HepG2 (cell line): ENCODE data around the gene SHISAL2B. TPM values are rescaled to one million over a fixed set of nuclear protein-coding genes. Genes with fewer than 3 reads are reported as not detected.

Source experiments
- ATAC-seq: fragments of 200-7000 bp; cut with Tn5 transposase; 3 replicates; pipeline ENCODE4 v1.9.1; 2020; ENCODE audit warnings: mild to moderate bottlenecking, moderate library complexity
- BruUV-seq: library from RNA; stranded (reverse); fragments of 400-500 nt; replicated peaks from 2 replicates; lab custom pipeline; 2021; lab: Mats Ljungman, UMichigan
- CTCF ChIA-PET: fragments of 300-600 bp; formaldehyde crosslinking; extraction: SDS; loops from one replicate; lab custom pipeline; 2021; ENCODE audit warnings: low total read pairs, inconsistent platforms, low intra/inter-chr PET ratio; lab: Yijun Ruan, JAX
- POLR2A ChIA-PET: fragments of 350-600 bp; sonication (Branson Sonifier 250); formaldehyde crosslinking; loops from one replicate; lab custom pipeline; 2020; ENCODE audit warnings: antibody characterized with exemption, inconsistent platforms; lab: Yijun Ruan, JAX
- DNase-seq: peaks from one replicate; pipeline ENCODE4 v3.0.0-alpha.2; 2015; ENCODE audit warnings: low spot score
- FAIRE-seq: peaks from 3 replicates; lab custom pipeline; 2011; peaks lifted over from hg19 to GRCh38; lab: Jason Lieb, UNC
- H2AFZ ChIP-seq: one replicate; pipeline ENCODE4 v1.6.1; 2011; ENCODE audit warnings: low read length, inconsistent platforms
- H3K27ac ChIP-seq: fragments of 300-600 bp; 3 replicates; pipeline ENCODE4 v1.8.0; 2011; ENCODE audit warnings: mixed run types, mild to moderate bottlenecking, mixed read lengths, low read length, inconsistent platforms; ENCODE audit not compliant: insufficient read depth; ENCODE audit errors: extremely low read length
- H3K27me3 ChIP-seq, 2 experiments: fragments of 200-600 bp in 1 of 2; 2 replicates in 1 of 2; 3 replicates in 1 of 2; pipeline versions ENCODE4 v1.6.0 to v1.8.0; 2011; ENCODE audit warnings: low read length in 2 of 2, mild to moderate bottlenecking in 2 of 2, moderate library complexity in 2 of 2, inconsistent platforms in 1 of 2; ENCODE audit not compliant: insufficient read depth in 2 of 2, control insufficient read depth in 1 of 2
- H3K36me3 ChIP-seq, 2 experiments: fragments of 200-600 bp in 1 of 2; replicated peaks in 1 of 2; 2 replicates in 1 of 2; 3 replicates in 1 of 2; pipeline versions ENCODE4 v1.5.1 to v1.8.0; 2011; ENCODE audit warnings: low read length in 2 of 2, inconsistent platforms in 1 of 2; ENCODE audit not compliant: insufficient read depth in 2 of 2, control insufficient read depth in 1 of 2
- H3K4me1 ChIP-seq: 2 replicates; pipeline ENCODE4 v1.5.1; 2012; ENCODE audit warnings: low read length, inconsistent platforms; ENCODE audit not compliant: insufficient read depth
- H3K4me2 ChIP-seq: 2 replicates; pipeline ENCODE4 v1.6.0; 2011; ENCODE audit warnings: low read depth, low read length, inconsistent platforms
- H3K4me3 ChIP-seq, 3 experiments: fragments of 200-600 bp in 1 of 3; sonication (generic), shearing (Covaris generic) in 1 of 3; replicated peaks in 1 of 3; 2 replicates each; pipeline ENCODE4 v1.5.1; 2011 to 2016; ENCODE audit warnings: low read length in 3 of 3, inconsistent platforms in 2 of 3, low read depth in 2 of 3, mild to moderate bottlenecking in 2 of 3, control low read depth in 1 of 3, mixed read lengths in 1 of 3; ENCODE audit not compliant: insufficient read depth in 1 of 3
- H3K79me2 ChIP-seq: one replicate; pipeline ENCODE4 v1.6.1; 2011; ENCODE audit warnings: low read length, inconsistent platforms; ENCODE audit not compliant: insufficient read depth
- H3K9ac ChIP-seq: 2 replicates; pipeline ENCODE4 v1.6.0; 2011; ENCODE audit warnings: mild to moderate bottlenecking, low read depth, low read length, inconsistent platforms; ENCODE audit not compliant: insufficient read depth
- H3K9me3 ChIP-seq: 2 replicates; pipeline ENCODE4 v1.5.1; 2012; ENCODE audit warnings: mild to moderate bottlenecking, low read length
- H4K20me1 ChIP-seq: 2 replicates; pipeline ENCODE4 v1.6.0; 2011; ENCODE audit warnings: inconsistent platforms, mild to moderate bottlenecking, low read length, moderate library complexity; ENCODE audit not compliant: insufficient read depth
- HNRNPUL1 ChIP-seq: fragments of 200-400 bp; formaldehyde crosslinking; IDR thresholded peaks from 2 replicates; pipeline ENCODE4 v1.6.1; 2017; ENCODE audit warnings: low read depth, mild to moderate bottlenecking, low read length, moderate library complexity
- RFX3 ChIP-seq: IDR thresholded peaks from 2 replicates; pipeline ENCODE4 v1.6.1; 2016; ENCODE audit warnings: missing biosample characterization, missing genetic modification reagents
- TEAD3 ChIP-seq: optimal IDR thresholded peaks from 2 replicates; pipeline ENCODE3; 2016; ENCODE audit warnings: borderline replicate concordance
- WGBS: methylation state at CpG from one replicate; pipeline ENCODE4 v1.1.6; 2017; ENCODE audit warnings: low lambda C conversion rate; 5-methylcytosine and 5-hydroxymethylcytosine counted together
- in situ Hi-C: cut with HindIII; loops from 2 replicates; pipeline ENCODE4 v1.10.0; 2017; ENCODE audit warnings: low pct_unique_long_range_greater_than_20kb; ENCODE audit not compliant: extremely low pct_ligation_motif_present
- intact Hi-C: fragments of 100-400 bp; cut with micrococcal nuclease; formaldehyde crosslinking; loops from one replicate; pipeline ENCODE4 v1.10.0; 2022; ENCODE audit not compliant: unreplicated experiment
- polyA plus RNA-seq, 8 experiments: library from polyadenylated mRNA; depleted of rRNA in 3 of 8; stranded (reverse) in 7 of 8; unstranded in 1 of 8; fragments of >200 nt; fragmentation: Illumina TruSeq in 4 of 8; extraction: Trizol in 4 of 8; gene quantifications; 2 replicates each; pipeline versions ENCODE4 v1.2.1 to v1.2.3, GENCODE V29; 2011 to 2016; ENCODE audit warnings: low read depth in 4 of 8, missing spikeins in 1 of 8, mixed read lengths in 1 of 8; ENCODE audit not compliant: insufficient read depth in 1 of 8
- total RNA-seq, 5 experiments: library from RNA; depleted of rRNA; stranded (reverse); fragments of >200 nt; fragmentation: Illumina TruSeq; extraction: Trizol; gene quantifications; 2 replicates each; pipeline ENCODE4 v1.2.3, GENCODE V29; 2016; ENCODE audit warnings: low read depth in 1 of 5
- TF ChIP-seq, protein P1 (sequence below): sonication (generic); formaldehyde crosslinking; IDR thresholded peaks from 2 replicates; pipeline ENCODE4 v1.5.0; 2020; ENCODE audit warnings: mild to moderate bottlenecking, missing genetic modification reagents
- TF ChIP-seq, protein P2 (sequence below), 2 experiments: fragments of 450-650 bp in 1 of 2; sonication (generic) in 1 of 2; formaldehyde crosslinking; IDR thresholded peaks; 2 replicates each; pipeline versions ENCODE4 v1.5.0 to v1.8.0; 2020 to 2022; ENCODE audit warnings: mild to moderate bottlenecking in 1 of 2, missing genetic modification reagents in 1 of 2

The SHISAL2B gene
- total and polyA plus RNA-seq, 2 of the 13 experiments (the other 11 are each of a cell fraction or from before 2014, with no cell fraction given): not detected

GRCh38 chr5:64653766-64654560, 36.3 kb upstream of the SHISAL2B start (continued):
- TF ChIP-seq, protein P1, sequence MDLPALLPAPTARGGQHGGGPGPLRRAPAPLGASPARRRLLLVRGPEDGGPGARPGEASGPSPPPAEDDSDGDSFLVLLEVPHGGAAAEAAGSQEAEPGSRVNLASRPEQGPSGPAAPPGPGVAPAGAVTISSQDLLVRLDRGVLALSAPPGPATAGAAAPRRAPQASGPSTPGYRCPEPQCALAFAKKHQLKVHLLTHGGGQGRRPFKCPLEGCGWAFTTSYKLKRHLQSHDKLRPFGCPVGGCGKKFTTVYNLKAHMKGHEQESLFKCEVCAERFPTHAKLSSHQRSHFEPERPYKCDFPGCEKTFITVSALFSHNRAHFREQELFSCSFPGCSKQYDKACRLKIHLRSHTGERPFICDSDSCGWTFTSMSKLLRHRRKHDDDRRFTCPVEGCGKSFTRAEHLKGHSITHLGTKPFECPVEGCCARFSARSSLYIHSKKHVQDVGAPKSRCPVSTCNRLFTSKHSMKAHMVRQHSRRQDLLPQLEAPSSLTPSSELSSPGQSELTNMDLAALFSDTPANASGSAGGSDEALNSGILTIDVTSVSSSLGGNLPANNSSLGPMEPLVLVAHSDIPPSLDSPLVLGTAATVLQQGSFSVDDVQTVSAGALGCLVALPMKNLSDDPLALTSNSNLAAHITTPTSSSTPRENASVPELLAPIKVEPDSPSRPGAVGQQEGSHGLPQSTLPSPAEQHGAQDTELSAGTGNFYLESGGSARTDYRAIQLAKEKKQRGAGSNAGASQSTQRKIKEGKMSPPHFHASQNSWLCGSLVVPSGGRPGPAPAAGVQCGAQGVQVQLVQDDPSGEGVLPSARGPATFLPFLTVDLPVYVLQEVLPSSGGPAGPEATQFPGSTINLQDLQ (CRISPR knock-in tag): no peak
- TF ChIP-seq, all 625 proteins: peak for 7

- ATAC-seq (no peak), FAIRE-seq (no peak), DNase-seq (no peak)
- intact Hi-C loops: no loop called here
- Histone ChIP-seq H3K79me2 (no peaks in the 10 kb centered on the region), H3K9me3 (peaks cover 4% of the 10 kb centered on the region; the same call in 1 of the 2 replicates), H3K4me1 (peaks cover 16% of the 10 kb centered on the region), H4K20me1 (no peaks in the 10 kb centered on the region), H2AFZ (no peak overlapping the region), H3K9ac (no peak overlapping the region), H3K4me3 (no peak overlapping the region), H3K27ac (no peak overlapping the region), H3K36me3 (no peaks in the 10 kb centered on the region), H3K27me3 (no peaks in the 10 kb centered on the region), H3K4me2 (no peak overlapping the region)
- ChIA-PET POLR2A (no interaction called here), CTCF (no interaction called here)
- TF ChIP-seq, protein P2, sequence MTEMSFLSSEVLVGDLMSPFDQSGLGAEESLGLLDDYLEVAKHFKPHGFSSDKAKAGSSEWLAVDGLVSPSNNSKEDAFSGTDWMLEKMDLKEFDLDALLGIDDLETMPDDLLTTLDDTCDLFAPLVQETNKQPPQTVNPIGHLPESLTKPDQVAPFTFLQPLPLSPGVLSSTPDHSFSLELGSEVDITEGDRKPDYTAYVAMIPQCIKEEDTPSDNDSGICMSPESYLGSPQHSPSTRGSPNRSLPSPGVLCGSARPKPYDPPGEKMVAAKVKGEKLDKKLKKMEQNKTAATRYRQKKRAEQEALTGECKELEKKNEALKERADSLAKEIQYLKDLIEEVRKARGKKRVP (CRISPR knock-in tag; IDR thresholded peaks at IDR 0.05): 0 out of 4 replicates have a peak, but pooled peaks of 1 of the 2 experiments have one; percentile 14
- no peak for TF ChIP-seq RFX3
- TF ChIP-seq TEAD3 (CRISPR knock-in tag): no peak
- peak; percentile 6; the same call in 1 of the 2 replicates for TF ChIP-seq HNRNPUL1
- 2% methylated on average over 2 of the region's 2 CpGs for WGBS
- in situ Hi-C loops: no loop called here
- no TSS peak for BruUV-seq
Observed at GRCh38 chr5:64654561-64654938, 35.8 kb upstream of the SHISAL2B start.
